ENCODE measurements around the gene BSG. TPM values are rescaled to one million over a fixed set of nuclear protein-coding genes. Genes with fewer than 3 reads are reported as not detected.
A peak's percentile ranks its signal among the peaks of the same experiment; 100 is the strongest.

BSG gene
- total RNA-seq, 1 donor from 2014 or later, result 330 TPM

DNA sequence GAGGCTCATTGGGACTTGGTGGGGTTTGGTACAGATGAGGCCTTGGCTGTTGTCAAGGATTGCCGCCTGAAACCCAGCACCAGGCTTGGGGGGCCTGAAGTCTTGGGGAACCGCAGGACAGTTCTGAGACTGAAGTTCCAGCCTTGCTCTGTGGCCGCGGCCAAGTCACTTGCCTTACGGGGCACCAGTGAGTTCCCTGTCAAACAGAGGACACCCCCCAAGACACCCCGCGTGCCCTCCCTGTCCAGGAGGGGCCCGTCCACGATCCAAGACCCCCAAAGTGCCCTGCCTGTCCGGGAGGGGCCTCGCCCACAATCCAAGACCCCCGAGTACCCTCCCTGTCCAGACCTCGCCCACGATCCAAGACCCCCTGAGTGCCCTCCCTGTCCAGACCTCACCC lies 38.3 kb upstream of the BSG start:
- Histone ChIP-seq H3K4me3 (no peak overlapping the region), H3F3A (ENCODE audit: low read depth) (peaks cover 19% of the 10 kb centered on the region), H3K79me2 (ENCODE audit: low read depth) (peaks cover 35% of the 10 kb centered on the region), H3K4me1 (peaks cover 8% of the 10 kb centered on the region), H2AFZ (replicated peaks) (no peak overlapping the region), H3K36me3 (no peaks in the 10 kb centered on the region), H3K4me2 (peak overlapping the region; percentile 93), H3K27me3 (no peaks in the 10 kb centered on the region), H3K9ac (no peak overlapping the region), H3K27ac (no peak overlapping the region), H3K9me3 (ENCODE audit: low read depth) (no peaks in the 10 kb centered on the region), H4K20me1 (ENCODE audit: low read depth) (peaks cover 58% of the 10 kb centered on the region)
- H3K27ac Mint-ChIP-seq, result no peak overlapping the region
- H3K4me1 Mint-ChIP-seq, result peaks cover 18% of the 10 kb centered on the region
- TF ChIP-seq, protein P1, sequence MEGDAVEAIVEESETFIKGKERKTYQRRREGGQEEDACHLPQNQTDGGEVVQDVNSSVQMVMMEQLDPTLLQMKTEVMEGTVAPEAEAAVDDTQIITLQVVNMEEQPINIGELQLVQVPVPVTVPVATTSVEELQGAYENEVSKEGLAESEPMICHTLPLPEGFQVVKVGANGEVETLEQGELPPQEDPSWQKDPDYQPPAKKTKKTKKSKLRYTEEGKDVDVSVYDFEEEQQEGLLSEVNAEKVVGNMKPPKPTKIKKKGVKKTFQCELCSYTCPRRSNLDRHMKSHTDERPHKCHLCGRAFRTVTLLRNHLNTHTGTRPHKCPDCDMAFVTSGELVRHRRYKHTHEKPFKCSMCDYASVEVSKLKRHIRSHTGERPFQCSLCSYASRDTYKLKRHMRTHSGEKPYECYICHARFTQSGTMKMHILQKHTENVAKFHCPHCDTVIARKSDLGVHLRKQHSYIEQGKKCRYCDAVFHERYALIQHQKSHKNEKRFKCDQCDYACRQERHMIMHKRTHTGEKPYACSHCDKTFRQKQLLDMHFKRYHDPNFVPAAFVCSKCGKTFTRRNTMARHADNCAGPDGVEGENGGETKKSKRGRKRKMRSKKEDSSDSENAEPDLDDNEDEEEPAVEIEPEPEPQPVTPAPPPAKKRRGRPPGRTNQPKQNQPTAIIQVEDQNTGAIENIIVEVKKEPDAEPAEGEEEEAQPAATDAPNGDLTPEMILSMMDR (IDR thresholded peaks at IDR 0.05), result no peak
- TF ChIP-seq EZH2 (IDR thresholded peaks at IDR 0.05) (no peak), EZH2phosphoT487 (IDR thresholded peaks at IDR 0.05) (no peak)
- no peak for DNase-seq (ENCODE audit: low spot score)
- peak overlapping the region; percentile 93 for H3K4me3 Mint-ChIP-seq
- H3K36me3 Mint-ChIP-seq, result peaks cover 8% of the 10 kb centered on the region
- no peaks in the 10 kb centered on the region for H3K9me3 Mint-ChIP-seq
- H3K27me3 Mint-ChIP-seq (ENCODE audit: insufficient read depth, low read depth), result no peaks in the 10 kb centered on the region

DNA sequence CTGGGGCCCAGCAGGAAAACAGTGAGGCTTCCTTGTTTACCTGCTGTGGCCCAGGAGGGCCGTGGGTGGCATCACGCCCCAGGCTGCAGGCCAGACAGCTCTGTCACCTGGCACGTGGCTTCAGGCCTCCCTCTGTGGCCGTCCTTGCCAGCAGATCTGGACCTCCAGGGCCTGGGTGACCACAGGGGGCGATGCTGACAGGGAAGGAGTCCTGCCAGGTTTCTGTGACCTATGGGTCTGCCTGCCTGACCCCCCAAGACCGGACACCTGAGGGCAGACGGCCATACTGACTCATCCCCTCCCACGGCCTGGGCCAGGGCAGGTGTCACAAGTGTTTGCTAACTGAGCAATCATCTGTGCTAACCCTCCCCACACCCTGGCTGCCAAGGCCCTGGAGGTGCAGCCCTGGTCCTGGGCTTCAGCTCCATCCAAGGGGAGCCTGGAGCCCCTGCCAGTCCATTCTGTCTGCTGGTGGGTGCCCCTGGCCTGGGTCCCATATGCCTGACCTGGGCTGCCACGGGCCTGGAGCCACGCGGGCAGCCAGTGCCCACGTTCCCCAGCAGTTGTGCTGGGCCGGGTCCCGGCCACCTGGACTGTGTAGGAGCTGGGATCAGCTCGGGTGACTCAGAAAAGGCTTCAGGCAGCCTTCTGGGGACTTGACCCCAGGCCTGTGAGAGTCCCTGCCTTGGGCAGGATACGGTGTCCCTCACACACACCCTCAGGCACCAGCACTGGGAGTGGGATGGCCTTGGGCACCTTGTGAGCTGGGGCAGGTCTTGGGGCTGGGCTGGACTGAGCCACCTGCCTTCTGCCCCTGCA lies 37.2 kb upstream of the BSG start:
- no peak overlapping the region for H3K4me3 Mint-ChIP-seq
- Histone ChIP-seq H3K27ac (no peak overlapping the region), H3K4me3 (no peak overlapping the region), H3K36me3 (no peaks in the 10 kb centered on the region), H3K9ac (no peak overlapping the region), H3K9me3 (ENCODE audit: low read depth) (no peaks in the 10 kb centered on the region), H3K27me3 (no peaks in the 10 kb centered on the region), H3F3A (ENCODE audit: low read depth) (peaks cover 19% of the 10 kb centered on the region), H3K4me2 (no peak overlapping the region), H3K4me1 (peaks cover 8% of the 10 kb centered on the region), H3K79me2 (ENCODE audit: low read depth) (peaks cover 35% of the 10 kb centered on the region), H2AFZ (replicated peaks) (no peak overlapping the region), H4K20me1 (ENCODE audit: low read depth) (peaks cover 63% of the 10 kb centered on the region)
- H3K4me1 Mint-ChIP-seq, result peaks cover 15% of the 10 kb centered on the region
- H3K27me3 Mint-ChIP-seq (ENCODE audit: insufficient read depth, low read depth), result no peaks in the 10 kb centered on the region
- TF ChIP-seq EZH2phosphoT487 (IDR thresholded peaks at IDR 0.05), result no peak
- TF ChIP-seq, protein P1 (IDR thresholded peaks at IDR 0.05), result no peak
- no peak for TF ChIP-seq EZH2 (IDR thresholded peaks at IDR 0.05)
- H3K9me3 Mint-ChIP-seq, result no peaks in the 10 kb centered on the region
- peaks cover 8% of the 10 kb centered on the region for H3K36me3 Mint-ChIP-seq
- no peak overlapping the region for H3K27ac Mint-ChIP-seq
- no peak for DNase-seq (ENCODE audit: low spot score)

DNA sequence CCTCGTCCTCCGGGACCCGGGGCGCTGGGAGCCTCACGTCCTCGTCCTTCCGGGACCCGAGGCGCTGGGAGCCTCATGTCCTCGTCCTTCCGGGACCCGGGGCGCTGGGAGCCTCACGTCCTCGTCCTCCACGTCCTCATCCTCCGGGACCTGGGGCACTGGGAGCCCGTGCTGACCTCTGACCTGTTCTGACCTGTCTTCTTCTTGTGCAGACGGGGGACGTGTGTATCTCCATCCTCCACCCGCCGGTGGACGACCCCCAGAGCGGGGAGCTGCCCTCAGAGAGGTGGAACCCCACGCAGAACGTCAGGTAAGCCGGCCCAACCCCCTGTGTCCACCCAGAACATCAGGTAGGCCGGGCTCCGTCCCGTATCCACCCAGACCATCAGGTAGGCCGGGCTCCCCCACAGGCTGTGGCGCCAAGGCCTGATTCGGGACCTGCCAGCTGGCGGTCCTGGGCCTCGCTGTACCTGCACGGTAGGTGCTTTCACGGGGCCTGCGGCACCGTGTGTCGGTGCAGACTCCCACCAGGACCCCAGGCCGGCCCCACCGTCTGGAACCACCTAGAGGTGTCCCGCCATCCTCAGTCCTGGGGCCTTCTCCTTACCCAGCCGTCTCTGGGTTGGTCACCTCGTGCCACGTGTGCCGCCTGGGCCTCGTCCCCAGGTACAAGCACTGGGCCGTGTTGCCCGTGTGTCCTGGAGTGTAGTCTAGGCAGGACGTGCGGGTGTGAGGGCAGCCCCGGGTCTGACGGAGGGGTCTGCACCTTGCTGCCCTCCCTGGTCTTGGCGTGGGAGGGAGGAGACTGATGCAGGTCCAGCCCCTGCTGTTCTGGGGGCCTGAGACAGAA lies 36.1 kb upstream of the BSG start:
- TF ChIP-seq EZH2phosphoT487 (IDR thresholded peaks at IDR 0.05) (no peak), EZH2 (IDR thresholded peaks at IDR 0.05) (no peak)
- TF ChIP-seq, protein P1 (IDR thresholded peaks at IDR 0.05), result no peak
- H3K36me3 Mint-ChIP-seq, result peaks cover 8% of the 10 kb centered on the region
- peaks cover 35% of the 10 kb centered on the region for H3K79me2 ChIP-seq (ENCODE audit: low read depth)
- peaks cover 8% of the 10 kb centered on the region for H3F3A ChIP-seq (ENCODE audit: low read depth)
- no peak for DNase-seq (ENCODE audit: low spot score)
- no peak overlapping the region for H3K27ac ChIP-seq
- H3K27me3 Mint-ChIP-seq (ENCODE audit: insufficient read depth, low read depth), result no peaks in the 10 kb centered on the region
- no peaks in the 10 kb centered on the region for H3K36me3 ChIP-seq
- no peak overlapping the region for H3K4me3 Mint-ChIP-seq
- peaks cover 8% of the 10 kb centered on the region for H3K4me1 ChIP-seq
- no peak overlapping the region for H3K9ac ChIP-seq
- no peaks in the 10 kb centered on the region for H3K9me3 Mint-ChIP-seq
- H3K9me3 ChIP-seq (ENCODE audit: low read depth), result no peaks in the 10 kb centered on the region
- peaks cover 63% of the 10 kb centered on the region for H4K20me1 ChIP-seq (ENCODE audit: low read depth)
- no peaks in the 10 kb centered on the region for H3K27me3 ChIP-seq
- no peak overlapping the region for H3K4me2 ChIP-seq
- H3K27ac Mint-ChIP-seq, result no peak overlapping the region
- H2AFZ ChIP-seq (replicated peaks), result no peak overlapping the region
- peaks cover 11% of the 10 kb centered on the region for H3K4me1 Mint-ChIP-seq
- no peak overlapping the region for H3K4me3 ChIP-seq
